Activated CD8-positive, alpha-beta T cell treated with anti-CD3 and anti-CD28 coated beads for 36 hours (primary cell): Measurements from ENCODE around the gene RALBP1. TPM values are rescaled to one million over a fixed set of nuclear protein-coding genes. Genes with fewer than 3 reads are reported as not detected.

Experiments
- ATAC-seq: fragments of 200-7000 bp; cut with Tn5 transposase; one replicate; pipeline ENCODE4 v1.10.0; 2021; ENCODE audit warnings: mild to moderate bottlenecking, moderate library complexity
- CTCF ChIA-PET: fragments of 350-600 bp; sonication (Branson Sonifier 250); formaldehyde crosslinking; loops from one replicate; lab custom pipeline; 2021; ENCODE audit warnings: antibody characterized with exemption; lab: Charles Lee
- POLR2A ChIA-PET: fragments of 350-600 bp; sonication (Branson Sonifier 250); formaldehyde crosslinking; loops from one replicate; lab custom pipeline; 2021; ENCODE audit warnings: antibody characterized with exemption; lab: Charles Lee
- DNase-seq: peaks from one replicate; pipeline ENCODE4 v3.0.0-alpha.2; 2020
- H3K27ac Mint-ChIP-seq: one replicate; pipeline ENCODE4 v1.8.0; 2021; ENCODE audit warnings: mild to moderate bottlenecking, mixed read lengths
- H3K27me3 Mint-ChIP-seq: one replicate; pipeline ENCODE4 v1.8.0; 2021; ENCODE audit warnings: mixed read lengths
- H3K36me3 Mint-ChIP-seq: one replicate; pipeline ENCODE4 v1.8.0; 2021; ENCODE audit warnings: low read depth, mixed read lengths
- H3K4me1 Mint-ChIP-seq: one replicate; pipeline ENCODE4 v1.8.0; 2021; ENCODE audit warnings: low read depth, mixed read lengths
- H3K4me3 Mint-ChIP-seq: one replicate; pipeline ENCODE4 v1.8.0; 2021; ENCODE audit warnings: mild to moderate bottlenecking, moderate library complexity, mixed read lengths
- H3K9me3 Mint-ChIP-seq: one replicate; pipeline ENCODE4 v1.8.0; 2021; ENCODE audit warnings: mixed read lengths
- intact Hi-C: fragments of 100-400 bp; cut with micrococcal nuclease; formaldehyde crosslinking; loops from one replicate; pipeline ENCODE4 v1.10.0; 2022
- total RNA-seq, 2 experiments: library from RNA; stranded (reverse); gene quantifications; one replicate each; pipeline ENCODE4 v1.2.3, GENCODE V29; 2021
- TF ChIP-seq, protein P1 (sequence below): fragments of 200-600 bp; IDR thresholded peaks from one replicate; pipeline ENCODE4 v1.8.0; 2022; ENCODE audit warnings: antibody characterized with exemption, mild to moderate bottlenecking

Gene RALBP1
- 10 to 100 TPM; 47.8 to 50.2 TPM for total RNA-seq

DNA sequence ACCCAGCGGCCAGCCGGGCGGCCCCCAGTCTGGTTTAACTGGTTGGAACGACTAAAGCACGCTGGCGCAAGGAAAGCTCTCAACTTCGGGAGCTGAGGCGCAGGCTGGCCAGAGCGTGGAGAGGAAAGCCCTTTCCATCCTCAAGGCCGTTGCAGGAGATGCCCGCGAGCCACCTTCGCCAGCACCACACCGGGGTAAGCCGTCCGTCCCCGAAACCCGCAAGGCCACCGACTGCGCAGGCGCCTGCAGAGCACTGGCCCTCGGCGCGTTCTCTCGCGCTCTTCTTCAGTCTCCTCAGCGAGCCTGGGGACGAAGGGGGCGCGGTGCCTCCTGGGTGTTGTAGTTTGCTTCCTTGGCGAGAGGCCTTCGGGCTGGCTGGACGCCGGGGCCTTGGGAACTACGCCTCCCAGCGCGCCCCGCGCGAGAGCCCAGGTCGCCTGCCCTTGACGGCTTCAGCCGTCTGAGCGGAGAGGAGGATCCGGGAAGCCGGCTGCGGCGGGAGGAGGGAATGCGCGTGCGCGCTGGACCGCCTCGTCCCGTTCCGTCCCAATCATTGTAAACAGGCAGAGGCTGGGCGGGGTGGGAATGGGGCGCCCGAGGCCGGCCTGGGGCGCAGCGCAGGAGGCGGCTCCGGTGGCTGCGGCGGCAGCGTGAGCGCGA lies at the start of gene RALBP1:
TSS of gene RALBP1 (plus strand) at position 531 of the 660 bp plus-strand sequence. CDS start 37,533 bp downstream, outside the sequence.
- ChIA-PET POLR2A (interaction anchor here (1.2 to 1.4 kb wide), 3 partner anchors 10 to 365 kb away, joined by 3 to 5 read pairs (median 3); no protein-coding TSS in a partner anchor), CTCF (interaction anchor here (0.7 to 2.3 kb wide), 2 partner anchors 12 to 42 kb away, joined by 3 to 6 read pairs; no protein-coding TSS in a partner anchor)
- peaks cover 11% of the 10 kb centered on the region for H3K4me1 Mint-ChIP-seq
- peak within 1 kb of the TSS; percentile 94 for H3K27ac Mint-ChIP-seq
- peak within 1 kb of the TSS; percentile 90 for H3K4me3 Mint-ChIP-seq
- intact Hi-C loops: no loop called here
- peaks cover 3% of the 10 kb centered on the region for H3K27me3 Mint-ChIP-seq
- DNase-seq (peak; percentile 99), ATAC-seq (peak; percentile 98)
- TF ChIP-seq, protein P1, sequence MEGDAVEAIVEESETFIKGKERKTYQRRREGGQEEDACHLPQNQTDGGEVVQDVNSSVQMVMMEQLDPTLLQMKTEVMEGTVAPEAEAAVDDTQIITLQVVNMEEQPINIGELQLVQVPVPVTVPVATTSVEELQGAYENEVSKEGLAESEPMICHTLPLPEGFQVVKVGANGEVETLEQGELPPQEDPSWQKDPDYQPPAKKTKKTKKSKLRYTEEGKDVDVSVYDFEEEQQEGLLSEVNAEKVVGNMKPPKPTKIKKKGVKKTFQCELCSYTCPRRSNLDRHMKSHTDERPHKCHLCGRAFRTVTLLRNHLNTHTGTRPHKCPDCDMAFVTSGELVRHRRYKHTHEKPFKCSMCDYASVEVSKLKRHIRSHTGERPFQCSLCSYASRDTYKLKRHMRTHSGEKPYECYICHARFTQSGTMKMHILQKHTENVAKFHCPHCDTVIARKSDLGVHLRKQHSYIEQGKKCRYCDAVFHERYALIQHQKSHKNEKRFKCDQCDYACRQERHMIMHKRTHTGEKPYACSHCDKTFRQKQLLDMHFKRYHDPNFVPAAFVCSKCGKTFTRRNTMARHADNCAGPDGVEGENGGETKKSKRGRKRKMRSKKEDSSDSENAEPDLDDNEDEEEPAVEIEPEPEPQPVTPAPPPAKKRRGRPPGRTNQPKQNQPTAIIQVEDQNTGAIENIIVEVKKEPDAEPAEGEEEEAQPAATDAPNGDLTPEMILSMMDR: no peak
- H3K9me3 Mint-ChIP-seq: no peaks in the 10 kb centered on the region
- peaks cover 14% of the 10 kb centered on the region for H3K36me3 Mint-ChIP-seq

DNA sequence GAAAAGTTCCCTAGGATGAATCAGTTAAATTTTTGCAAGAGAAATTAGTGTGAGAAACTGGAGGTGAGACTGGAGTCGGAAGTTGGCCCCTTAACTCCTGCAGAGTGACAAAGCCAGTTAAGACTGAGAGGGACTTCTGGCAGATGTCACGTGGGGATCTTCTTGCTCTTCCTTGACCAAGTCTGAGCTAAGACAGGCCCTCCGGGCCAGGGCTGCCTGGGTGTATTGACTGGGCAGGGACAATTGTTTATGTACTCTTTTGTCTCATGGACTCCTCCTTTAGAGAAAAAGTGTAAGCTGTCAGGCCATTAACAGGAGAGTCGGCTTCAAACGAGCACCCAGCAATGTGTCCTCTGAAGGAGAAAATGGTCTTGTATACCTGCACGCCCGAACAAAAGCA lies 48.6 kb upstream of the RALBP1 start:
- no peaks in the 10 kb centered on the region for H3K36me3 Mint-ChIP-seq
- no peak overlapping the region for H3K27ac Mint-ChIP-seq
- intact Hi-C loops: no loop called here
- TF ChIP-seq, protein P1: no peak
- ATAC-seq (no peak), DNase-seq (no peak)
- H3K4me1 Mint-ChIP-seq: no peaks in the 10 kb centered on the region
- no peaks in the 10 kb centered on the region for H3K27me3 Mint-ChIP-seq
- POLR2A ChIA-PET: no interaction called here
- no peak overlapping the region for H3K4me3 Mint-ChIP-seq
- CTCF ChIA-PET: no interaction called here
- H3K9me3 Mint-ChIP-seq: no peaks in the 10 kb centered on the region

DNA sequence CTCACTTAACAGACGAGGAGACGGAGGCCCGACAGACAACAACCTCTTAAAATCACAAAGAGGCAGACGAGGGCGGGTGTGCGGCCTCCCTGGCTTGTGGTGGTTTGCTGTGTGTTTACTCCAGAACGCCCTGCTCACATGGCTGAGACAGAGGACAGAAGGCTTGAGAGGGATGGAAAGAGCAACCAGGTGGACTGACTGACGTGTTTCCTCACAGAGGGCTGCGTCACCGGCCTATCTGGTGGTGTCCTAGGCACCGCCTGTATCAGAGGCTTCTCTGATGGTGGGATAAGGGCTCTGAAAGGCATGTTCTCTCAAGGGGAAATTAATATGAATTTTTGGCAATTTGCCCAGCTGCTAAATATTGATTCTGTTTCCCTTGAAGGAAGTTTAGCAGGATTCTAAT lies 47.0 kb upstream of the RALBP1 start:
- intact Hi-C loops: no loop called here
- H3K4me1 Mint-ChIP-seq: peaks cover 1% of the 10 kb centered on the region
- peaks cover 1% of the 10 kb centered on the region for H3K27me3 Mint-ChIP-seq
- TF ChIP-seq, protein P1: no peak
- H3K4me3 Mint-ChIP-seq: no peak overlapping the region
- ATAC-seq: no peak
- H3K36me3 Mint-ChIP-seq: no peaks in the 10 kb centered on the region
- DNase-seq: no peak
- H3K9me3 Mint-ChIP-seq: no peaks in the 10 kb centered on the region
- ChIA-PET POLR2A (no interaction called here), CTCF (no interaction called here)
- no peak overlapping the region for H3K27ac Mint-ChIP-seq

DNA sequence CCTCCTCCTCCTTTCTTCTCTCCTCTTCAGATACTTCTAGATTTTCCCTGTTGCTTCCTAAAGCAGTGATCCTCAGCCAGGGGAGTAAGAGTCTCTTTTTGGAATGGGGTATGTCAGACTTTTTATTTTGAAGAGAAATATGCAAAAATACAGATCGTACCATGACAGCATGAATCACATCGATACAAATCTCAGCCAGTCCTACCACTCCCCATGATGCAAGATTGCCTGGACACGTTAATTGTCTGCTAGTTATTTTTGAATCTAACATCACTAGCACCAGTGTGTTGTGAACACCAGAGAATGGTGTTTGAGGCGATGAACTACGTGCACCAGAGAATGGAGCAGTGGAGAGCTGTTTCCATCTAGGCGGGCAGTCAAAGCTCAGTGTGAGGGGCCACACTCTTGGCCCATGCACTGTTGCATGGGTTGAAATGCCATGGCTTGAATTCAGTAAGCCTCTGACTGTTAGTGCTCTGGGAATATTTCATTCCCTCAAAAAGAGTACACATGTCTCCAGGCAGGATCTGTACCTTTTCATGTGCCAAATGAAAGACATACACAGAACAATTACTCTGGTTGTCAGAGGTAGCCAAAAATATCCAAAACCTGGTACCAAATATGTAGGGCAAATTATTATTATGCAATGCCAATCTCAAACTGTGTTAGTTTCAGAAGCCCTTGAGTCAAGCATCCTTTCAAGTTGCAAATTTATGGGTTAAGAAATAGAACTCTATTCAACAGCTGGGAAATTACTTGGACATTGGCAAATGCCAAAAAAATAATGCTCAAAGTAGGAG lies 46.3 kb upstream of the RALBP1 start:
- no peaks in the 10 kb centered on the region for H3K36me3 Mint-ChIP-seq

More for the DNA sequence above, 46.3 kb upstream of the RALBP1 start:
- H3K4me1 Mint-ChIP-seq: peaks cover 6% of the 10 kb centered on the region
- DNase-seq (no peak), ATAC-seq (no peak)
- CTCF ChIA-PET: no interaction called here
- TF ChIP-seq, protein P1: no peak
- H3K27ac Mint-ChIP-seq: no peak overlapping the region
- no peaks in the 10 kb centered on the region for H3K9me3 Mint-ChIP-seq
- no peak overlapping the region for H3K4me3 Mint-ChIP-seq
- POLR2A ChIA-PET: no interaction called here
- intact Hi-C loops: no loop called here
- peaks cover 3% of the 10 kb centered on the region for H3K27me3 Mint-ChIP-seq
